G401.6 (cell line): ENCODE results near the gene STK39.
"Not testable (repeated sequence)": the region's sequence is repeated elsewhere in the genome, so short reads cannot be mapped to it uniquely, and the experiment has no call there.

Source experiments
- FAIRE-seq: peaks from 2 replicates; lab custom pipeline; 2012; peaks lifted over from hg19 to GRCh38; lab: Jason Lieb, UNC

The STK39 gene

DNA sequence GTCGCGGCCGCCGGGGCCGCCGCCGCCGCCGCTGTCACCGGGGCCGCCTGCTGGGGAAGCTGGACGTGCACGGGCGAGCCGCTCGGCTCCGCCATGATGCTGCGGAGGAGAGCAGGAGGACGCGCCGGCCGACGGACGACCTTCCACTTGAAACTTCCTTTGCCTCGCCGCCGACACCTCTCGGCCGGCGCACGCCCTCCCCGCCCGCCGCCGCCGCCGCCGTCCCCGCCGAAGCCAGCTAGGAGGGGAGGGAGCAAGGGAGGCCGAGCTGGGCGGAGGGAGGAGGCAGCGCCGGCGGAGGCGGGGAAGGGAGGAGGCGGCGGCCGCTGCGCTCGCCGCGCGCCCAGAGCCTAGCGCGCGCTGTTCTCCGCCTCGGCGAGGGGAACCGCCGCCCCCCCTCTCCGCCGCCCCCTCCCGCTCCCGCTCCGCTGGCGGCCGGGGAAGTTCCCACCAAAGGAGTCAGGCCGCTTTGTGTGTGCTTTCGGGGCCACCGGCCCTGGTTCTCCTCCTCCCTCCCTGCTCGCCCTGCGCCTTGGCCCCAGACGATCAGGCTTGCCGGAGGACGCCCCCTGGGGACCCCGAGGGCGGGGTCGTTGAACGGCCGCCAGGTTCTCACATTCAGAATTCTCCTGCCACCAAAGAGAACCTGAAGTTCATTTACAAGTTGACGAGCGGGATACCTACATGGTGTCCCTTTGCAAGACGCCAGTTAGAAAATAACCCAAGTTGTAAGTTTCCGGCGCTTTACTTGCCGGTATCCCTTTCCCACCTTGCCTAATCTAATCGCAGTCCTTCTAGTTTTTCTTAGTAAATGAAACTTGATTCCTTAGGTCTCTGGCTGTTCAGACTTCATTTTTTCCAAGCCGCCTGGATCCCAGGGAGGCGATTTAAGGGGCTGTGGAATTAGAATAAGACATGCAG lies at the start of gene STK39:
TSS of gene STK39 (minus strand) at position 255 of the 921 bp plus-strand sequence. CDS start at position 95, 160 bp downstream.
- FAIRE-seq, result no peak

- no peak for FAIRE-seq
These were observed 47.7 kb upstream of the STK39 start for GRCh38 chr2:168295051-168295450.

DNA sequence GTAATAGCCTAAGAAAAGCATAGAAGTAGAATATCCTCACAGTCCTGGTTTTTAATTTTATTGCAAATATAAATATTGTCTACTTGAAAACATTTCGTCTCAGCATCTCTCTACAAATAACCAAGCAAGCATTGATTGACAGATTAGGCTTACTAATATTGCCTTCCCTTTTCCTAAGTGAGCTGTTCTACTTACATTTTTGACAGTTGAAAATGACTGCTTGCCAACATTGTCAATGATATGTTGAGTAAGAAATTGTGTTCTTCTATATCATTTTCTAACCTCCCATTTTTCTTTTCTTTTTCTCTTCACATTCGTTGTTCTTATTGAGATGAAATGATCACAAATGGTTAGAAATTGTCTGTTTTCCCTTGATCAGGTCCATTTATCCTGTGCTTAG lies 47.0 kb upstream of the STK39 start:
- no peak for FAIRE-seq

DNA sequence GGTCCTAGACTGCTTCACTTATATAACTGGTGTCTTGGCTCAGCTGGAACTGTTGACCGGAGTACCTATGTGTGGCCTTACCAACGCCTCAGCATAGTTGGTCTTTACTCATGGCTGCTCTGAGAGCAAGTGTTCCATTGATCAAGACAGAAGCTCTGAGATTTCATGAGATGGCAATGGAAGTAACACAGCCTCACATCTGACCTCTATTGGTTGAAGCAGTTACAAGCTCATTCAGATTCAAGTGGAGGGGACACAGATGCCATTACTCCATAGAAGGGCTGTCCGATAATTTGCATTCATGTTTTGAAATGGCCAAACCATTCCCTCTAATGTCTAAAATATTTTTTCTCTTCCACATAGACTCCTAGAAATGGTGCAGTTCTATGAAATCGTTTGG lies 46.4 kb upstream of the STK39 start:
- FAIRE-seq, result no peak

GRCh38 chr2:168290391-168290790 lies 43.0 kb upstream of the STK39 start:
- FAIRE-seq, result no peak

DNA sequence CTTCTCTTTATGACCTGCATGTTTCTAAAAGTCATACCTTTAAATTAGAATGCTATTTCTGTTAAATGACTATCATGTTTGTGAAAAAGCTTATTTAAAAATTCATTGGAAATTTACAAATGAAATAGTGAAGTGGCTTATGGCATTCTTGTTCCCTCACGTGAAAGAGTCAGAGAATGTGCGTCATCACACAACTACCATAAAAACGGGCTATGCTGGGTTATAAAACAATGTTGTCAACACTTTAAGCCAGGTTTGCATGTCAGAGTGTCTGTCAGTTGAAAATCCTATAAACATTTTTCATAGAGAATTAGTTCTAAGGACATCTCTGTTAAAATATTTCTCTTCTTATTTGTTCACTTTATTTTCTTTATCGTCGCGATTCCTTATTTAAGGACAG lies 42.5 kb upstream of the STK39 start:
- no peak for FAIRE-seq

DNA sequence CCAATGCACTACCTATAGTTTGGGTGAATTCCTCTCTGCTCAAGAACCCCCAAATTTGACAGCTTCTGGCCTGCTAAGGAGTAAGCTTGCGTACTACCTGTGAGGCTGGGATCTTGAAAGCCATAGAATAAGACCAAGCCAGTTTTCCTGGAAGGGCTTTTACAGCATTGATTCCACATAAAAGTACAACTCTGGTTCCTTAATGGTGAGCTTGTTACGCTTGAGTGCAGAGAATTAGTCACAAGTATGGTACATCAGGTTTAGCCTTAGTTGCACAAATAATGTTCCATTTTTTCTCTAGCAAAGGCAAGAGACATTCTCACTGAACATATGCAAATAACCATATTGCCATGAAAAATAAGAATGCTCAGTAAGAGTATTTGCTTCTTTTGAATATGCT lies 39.1 kb upstream of the STK39 start:
- no peak for FAIRE-seq

GRCh38 chr2:168278424-168278888 lies 31.1 kb upstream of the STK39 start:
- no peak for FAIRE-seq

DNA sequence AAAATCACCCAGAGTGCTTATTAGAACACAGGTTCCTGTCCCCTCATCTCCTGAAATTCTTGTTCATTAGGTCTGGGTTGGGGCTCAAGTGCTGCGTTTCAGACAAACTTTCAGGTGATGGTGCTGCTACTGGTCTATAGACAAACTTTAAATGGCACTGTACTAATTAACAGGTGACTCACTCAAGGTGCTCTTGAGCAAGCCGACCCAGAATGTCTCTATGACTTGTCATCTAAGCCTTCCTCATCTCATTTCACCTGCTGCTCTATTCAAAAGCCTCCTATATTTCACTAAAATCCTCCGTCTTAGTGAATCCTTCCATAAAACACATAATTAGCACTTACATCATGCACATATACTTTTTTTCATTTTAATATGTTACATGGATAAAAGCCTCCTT lies 29.9 kb upstream of the STK39 start:
- no peak for FAIRE-seq

GRCh38 chr2:168272225-168272624 lies 24.8 kb upstream of the STK39 start:
- no peak for FAIRE-seq

GRCh38 chr2:168262926-168263325 lies 15.5 kb upstream of the STK39 start:
- FAIRE-seq, result not testable (repeated sequence)

- no peak for FAIRE-seq
These were observed 9.1 kb upstream of the STK39 start for GRCh38 chr2:168256448-168256847.

DNA sequence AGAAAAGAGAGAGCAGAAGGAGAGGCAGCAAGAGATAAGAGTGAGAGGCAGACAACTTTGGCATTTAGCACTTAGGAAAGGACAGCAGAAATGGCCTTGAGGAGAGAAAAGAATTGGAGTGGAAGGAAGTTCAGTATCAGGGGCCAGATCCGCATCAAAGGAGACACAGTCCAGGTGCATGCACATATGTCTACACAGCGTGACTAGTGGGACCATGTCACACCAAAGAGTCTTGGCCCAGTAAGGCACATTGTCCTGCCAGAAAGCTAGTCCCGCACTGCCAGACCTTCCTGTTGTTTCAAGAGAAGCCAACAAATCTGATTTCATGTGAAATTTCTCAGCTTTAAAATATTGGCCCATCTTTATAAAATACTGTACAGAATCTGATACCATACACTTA lies 8.5 kb upstream of the STK39 start:
- no peak for FAIRE-seq

DNA sequence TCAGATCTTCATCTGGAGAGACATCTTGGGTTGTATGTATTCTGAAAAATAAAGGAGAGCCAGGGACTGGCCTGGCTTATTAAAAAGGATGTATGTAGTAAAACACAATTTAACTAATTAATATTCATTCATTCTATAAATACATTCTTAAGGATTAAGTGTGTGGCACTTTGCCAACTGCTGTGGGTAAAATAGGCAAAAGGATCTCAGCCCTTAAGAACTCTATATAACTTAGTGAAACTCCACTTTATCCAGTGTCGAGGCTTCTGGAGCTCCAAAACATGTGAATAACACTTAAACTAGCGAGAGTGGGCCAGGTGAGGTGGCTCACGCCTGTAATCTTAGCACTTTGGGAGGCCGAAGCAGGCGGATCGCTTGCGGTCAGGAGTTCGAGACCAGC lies 7.7 kb upstream of the STK39 start:
- no peak for FAIRE-seq

GRCh38 chr2:168254158-168254935 lies 7.0 kb upstream of the STK39 start:
- FAIRE-seq, result no peak

DNA sequence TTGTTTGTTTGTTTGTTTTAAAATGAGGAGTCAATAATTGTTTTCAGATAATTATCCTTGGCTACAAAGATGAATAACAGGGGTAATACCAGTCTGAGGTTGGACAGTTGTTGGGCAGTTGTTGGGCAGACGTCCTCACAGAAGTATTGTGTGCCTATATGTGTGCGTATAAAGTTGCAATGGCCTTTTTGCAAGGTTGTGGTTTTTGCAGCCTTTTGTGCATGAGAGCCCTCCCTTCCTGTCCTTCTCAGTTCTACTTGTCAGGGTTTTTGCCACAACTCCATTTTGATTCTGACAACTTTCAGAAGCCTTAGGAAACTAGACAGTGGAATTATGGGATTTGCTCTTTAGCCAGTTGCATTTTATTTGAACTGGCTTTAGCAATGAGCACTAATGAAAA lies 6.0 kb upstream of the STK39 start:
- no peak for FAIRE-seq

- no peak for FAIRE-seq
These were observed 5.6 kb upstream of the STK39 start for GRCh38 chr2:168252976-168253375.

- no peak for FAIRE-seq
These were observed 683 bp downstream of the STK39 start for GRCh38 chr2:168246483-168247340.

DNA sequence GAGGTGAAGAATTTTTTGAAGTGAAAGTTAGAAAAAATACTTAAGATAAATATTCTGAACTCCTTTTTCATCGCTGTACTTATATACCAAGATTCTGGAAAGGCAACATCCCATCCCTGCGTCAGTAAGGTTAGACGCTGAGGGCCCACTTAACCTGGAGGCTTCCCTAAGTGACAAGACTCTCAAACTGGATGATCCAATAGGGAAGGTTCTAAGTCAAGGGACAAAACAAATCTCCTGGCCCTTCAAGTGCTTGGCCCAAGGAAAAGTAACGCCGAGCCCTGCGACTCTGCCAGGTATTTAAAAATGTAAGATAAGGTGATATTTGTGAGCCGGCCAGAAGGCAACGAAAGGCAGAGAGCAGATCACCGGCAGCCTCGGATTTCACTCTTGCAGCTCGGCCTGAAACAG lies 1.3 kb downstream of the STK39 start:
- FAIRE-seq, result no peak

DNA sequence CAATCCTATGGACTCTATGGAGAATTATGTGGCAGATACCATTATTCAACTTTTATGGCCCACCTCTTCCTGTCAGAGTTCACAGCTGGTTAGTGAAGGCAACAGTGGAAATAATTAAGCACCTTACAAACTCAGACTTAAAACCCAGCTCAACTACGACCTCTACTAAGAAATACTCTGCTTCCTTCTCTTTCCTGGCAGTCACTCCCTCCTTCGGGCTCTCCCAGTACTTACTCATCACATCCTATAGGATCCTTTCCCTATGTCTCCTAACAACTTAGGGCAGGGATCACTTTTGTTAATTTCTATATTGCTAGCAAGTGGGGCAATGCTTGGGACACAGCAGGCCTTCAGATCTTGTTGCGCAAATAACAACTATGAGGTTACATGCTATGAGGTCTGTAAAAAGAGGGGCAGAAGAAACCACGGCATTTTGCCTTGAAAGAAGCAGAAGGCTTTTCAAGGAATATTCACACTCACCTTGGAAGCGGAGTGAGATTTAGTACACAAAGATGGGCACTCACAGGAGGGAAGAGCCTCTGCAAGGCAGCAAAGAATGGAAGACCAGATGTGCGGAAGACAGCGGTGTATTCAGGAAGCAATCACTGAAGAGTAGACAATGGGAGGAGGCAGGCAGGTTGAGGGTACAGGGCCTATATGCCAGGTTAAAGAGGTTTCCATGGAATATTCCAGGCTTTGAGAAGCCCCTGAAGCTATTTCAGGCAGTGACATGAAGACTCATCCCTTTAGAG lies 2.1 kb downstream of the STK39 start:
- no peak for FAIRE-seq

- no peak for FAIRE-seq
These were observed 3.1 kb downstream of the STK39 start for GRCh38 chr2:168244318-168244717.

GRCh38 chr2:168243061-168243460 lies 4.3 kb downstream of the STK39 start:
- no peak for FAIRE-seq
